ENCODE data around the gene PHF13. TPM values are rescaled to one million over a fixed set of nuclear protein-coding genes. Genes with fewer than 3 reads are reported as not detected.

The PHF13 gene
- total RNA-seq, 1 experiment from 2014 or later, result 55.8 TPM

- Histone ChIP-seq H3K18ac (ENCODE audit: insufficient read length, low read depth, low read length) (no peak overlapping the region), H3K4me2 (ENCODE audit: insufficient read depth, insufficient read length, low read length) (no peak overlapping the region), H2BK5ac (ENCODE audit: insufficient read length, low read length) (no peak overlapping the region), H3T11ph (ENCODE audit: low read length) (no peak overlapping the region), H3K14ac (ENCODE audit: insufficient read depth, low read length) (no peak overlapping the region), H2BK12ac (ENCODE audit: insufficient read length, low read depth, low read length) (no peak overlapping the region), H3K27ac (ENCODE audit: insufficient read length, low read depth, low read length) (no peak overlapping the region), H4K8ac (replicated peaks; ENCODE audit: insufficient read length, low read depth, low read length) (no peak overlapping the region), H3K4ac (ENCODE audit: low read depth, low read length) (no peak overlapping the region), H3K79me2 (ENCODE audit: insufficient read depth, low read length) (no peaks in the 10 kb centered on the region), H3K4me1 (ENCODE audit: insufficient read depth, low read length) (no peaks in the 10 kb centered on the region), H3K56ac (ENCODE audit: insufficient read length, low read depth, low read length) (no peak overlapping the region), H4K20me1 (ENCODE audit: control insufficient read depth, insufficient read depth, insufficient read length) (no peaks in the 10 kb centered on the region), H4K5ac (ENCODE audit: insufficient read length, low read depth, low read length) (no peak overlapping the region), H3K23me2 (ENCODE audit: insufficient read length, low read depth, low read length, poor library complexity, severe bottlenecking) (no peaks in the 10 kb centered on the region), H3K23ac (ENCODE audit: insufficient read length, low read depth, low read length) (no peak overlapping the region), H3K79me1 (ENCODE audit: insufficient read depth, low read depth, low read length, poor library complexity, severe bottlenecking) (no peaks in the 10 kb centered on the region), H2BK20ac (ENCODE audit: low read depth, low read length, poor library complexity, severe bottlenecking) (no peak overlapping the region), H4K91ac (ENCODE audit: insufficient read length, low read depth, low read length) (no peak overlapping the region), H3K9me3 (ENCODE audit: control insufficient read depth, low read depth, low read length) (no peaks in the 10 kb centered on the region), H2BK120ac (ENCODE audit: low read depth, low read length, poor library complexity, severe bottlenecking) (no peak overlapping the region), H2BK15ac (ENCODE audit: low read depth, low read length) (no peak overlapping the region), H2AFZ (ENCODE audit: low read length) (no peak overlapping the region), H3K27me3 (ENCODE audit: insufficient read depth, low read length) (no peaks in the 10 kb centered on the region), H2AK5ac (ENCODE audit: insufficient read length, low read length) (no peak overlapping the region), H3K9ac (ENCODE audit: extremely low read depth, insufficient read length, low read length) (no peak overlapping the region)
- Mint-ChIP-seq H3K4me3 (no peak overlapping the region), H3K4me1 (peaks cover 3 to 6% of the 10 kb centered on the region in 2 experiments; a peak in 3 of 4 replicates), H3K27ac (no peak overlapping the region; a peak in 2 of 7 replicates), H3K27me3 (ENCODE audit: low read depth) (no peaks in the 10 kb centered on the region), H3K9me3 (no peaks in the 10 kb centered on the region), H3K36me3 (ENCODE audit: insufficient read depth in 1 of 3, low read depth in 3 of 3) (peaks cover 27 to 68% (median 58%) of the 10 kb centered on the region in 3 experiments; a peak in 6 of 7 replicates)
- WGBS (ENCODE audit: extremely low coverage, insufficient read length, low lambda C conversion rate), result no CpG with 5 or more reads among the region's 7 CpGs
- DNase-seq, result no peak
- TF ChIP-seq, protein P1, sequence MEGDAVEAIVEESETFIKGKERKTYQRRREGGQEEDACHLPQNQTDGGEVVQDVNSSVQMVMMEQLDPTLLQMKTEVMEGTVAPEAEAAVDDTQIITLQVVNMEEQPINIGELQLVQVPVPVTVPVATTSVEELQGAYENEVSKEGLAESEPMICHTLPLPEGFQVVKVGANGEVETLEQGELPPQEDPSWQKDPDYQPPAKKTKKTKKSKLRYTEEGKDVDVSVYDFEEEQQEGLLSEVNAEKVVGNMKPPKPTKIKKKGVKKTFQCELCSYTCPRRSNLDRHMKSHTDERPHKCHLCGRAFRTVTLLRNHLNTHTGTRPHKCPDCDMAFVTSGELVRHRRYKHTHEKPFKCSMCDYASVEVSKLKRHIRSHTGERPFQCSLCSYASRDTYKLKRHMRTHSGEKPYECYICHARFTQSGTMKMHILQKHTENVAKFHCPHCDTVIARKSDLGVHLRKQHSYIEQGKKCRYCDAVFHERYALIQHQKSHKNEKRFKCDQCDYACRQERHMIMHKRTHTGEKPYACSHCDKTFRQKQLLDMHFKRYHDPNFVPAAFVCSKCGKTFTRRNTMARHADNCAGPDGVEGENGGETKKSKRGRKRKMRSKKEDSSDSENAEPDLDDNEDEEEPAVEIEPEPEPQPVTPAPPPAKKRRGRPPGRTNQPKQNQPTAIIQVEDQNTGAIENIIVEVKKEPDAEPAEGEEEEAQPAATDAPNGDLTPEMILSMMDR (conservative IDR thresholded peaks at IDR 0.05), result no peak
Observed at GRCh38 chr1:6645018-6645417, 31.5 kb downstream of the PHF13 start.
